Activated B cell treated with CpG ODN at 0.5 μM for 24 hours (primary cell): ENCODE results near the gene IVD. TPM values are rescaled to one million over a fixed set of nuclear protein-coding genes. Genes with fewer than 3 reads are reported as not detected.
A peak's percentile ranks its signal among the peaks of the same experiment; 100 is the strongest.

ENCODE experiments used
- ATAC-seq: fragments of 200-7000 bp; cut with Tn5 transposase; one replicate; pipeline ENCODE4 v1.10.0; 2021; ENCODE audit warnings: low read depth, mild to moderate bottlenecking, moderate library complexity
- CTCF ChIA-PET: fragments of 350-600 bp; sonication (Branson Sonifier 250); formaldehyde crosslinking; loops from one replicate; lab custom pipeline; 2021; ENCODE audit warnings: antibody characterized with exemption; lab: Charles Lee
- POLR2A ChIA-PET: fragments of 350-600 bp; sonication (Branson Sonifier 250); formaldehyde crosslinking; loops from one replicate; lab custom pipeline; 2021; ENCODE audit warnings: antibody characterized with exemption; lab: Charles Lee
- DNase-seq: peaks from one replicate; pipeline ENCODE4 v3.0.0; 2022
- H3K27ac Mint-ChIP-seq: one replicate; pipeline ENCODE4 v1.8.0; 2020; ENCODE audit warnings: mixed read lengths
- H3K27me3 Mint-ChIP-seq: one replicate; pipeline ENCODE4 v1.8.0; 2021; ENCODE audit warnings: mixed read lengths
- H3K36me3 Mint-ChIP-seq: one replicate; pipeline ENCODE4 v1.8.0; 2021; ENCODE audit warnings: low read depth, mixed read lengths
- H3K4me1 Mint-ChIP-seq: one replicate; pipeline ENCODE4 v1.8.0; 2021; ENCODE audit warnings: mixed read lengths
- H3K4me3 Mint-ChIP-seq: one replicate; pipeline ENCODE4 v1.8.0; 2020; ENCODE audit warnings: mild to moderate bottlenecking, mixed read lengths
- H3K9me3 Mint-ChIP-seq: one replicate; pipeline ENCODE4 v1.8.0; 2020; ENCODE audit warnings: mixed read lengths
- CTCF ChIP-seq: fragments of 200-600 bp; IDR thresholded peaks from one replicate; pipeline ENCODE4 v1.8.0; 2022; ENCODE audit warnings: antibody characterized with exemption, mild to moderate bottlenecking
- intact Hi-C: fragments of 100-400 bp; cut with micrococcal nuclease; formaldehyde crosslinking; loops from one replicate; pipeline ENCODE4 v1.15.1; 2024
- total RNA-seq: library from RNA; stranded (reverse); gene quantifications from 2 replicates; pipeline ENCODE4 v1.2.3, GENCODE V29; 2022

IVD gene
- total RNA-seq, 1 donor from 2014 or later: 76.7 TPM

GRCh38 chr15:40388941-40389823 is 16.4 kb upstream of the IVD start:
- CTCF ChIA-PET: no interaction called here
- POLR2A ChIA-PET: no interaction called here
- DNase-seq (no peak), ATAC-seq (no peak)
- H3K36me3 Mint-ChIP-seq: peaks cover 59% of the 10 kb centered on the region
- H3K27ac Mint-ChIP-seq: no peak overlapping the region
- no peaks in the 10 kb centered on the region for H3K27me3 Mint-ChIP-seq
- intact Hi-C loops: no loop called here
- TF ChIP-seq CTCF: no peak
- no peaks in the 10 kb centered on the region for H3K9me3 Mint-ChIP-seq
- no peaks in the 10 kb centered on the region for H3K4me1 Mint-ChIP-seq
- H3K4me3 Mint-ChIP-seq: no peak overlapping the region

GRCh38 chr15:40389824-40390595 is 15.6 kb upstream of the IVD start:
- CTCF ChIA-PET: no interaction called here
- Mint-ChIP-seq H3K4me3 (no peak overlapping the region), H3K4me1 (no peaks in the 10 kb centered on the region), H3K36me3 (peaks cover 59% of the 10 kb centered on the region), H3K9me3 (no peaks in the 10 kb centered on the region), H3K27ac (no peak overlapping the region), H3K27me3 (no peaks in the 10 kb centered on the region)
- POLR2A ChIA-PET: interaction anchor here (0.6 kb wide), 1 partner anchor 45 kb away, joined by 3 read pairs; no protein-coding TSS in a partner anchor
- DNase-seq (no peak), ATAC-seq (no peak)
- no peak for TF ChIP-seq CTCF
- intact Hi-C loops: no loop called here

- Mint-ChIP-seq H3K27ac (no peak overlapping the region), H3K9me3 (no peaks in the 10 kb centered on the region), H3K27me3 (no peaks in the 10 kb centered on the region), H3K36me3 (peaks cover 43% of the 10 kb centered on the region), H3K4me1 (peaks cover 7% of the 10 kb centered on the region), H3K4me3 (no peak overlapping the region)
- DNase-seq: no peak
- no peak for ATAC-seq
- POLR2A ChIA-PET: no interaction called here
- intact Hi-C loops: no loop called here
- no peak for TF ChIP-seq CTCF
- CTCF ChIA-PET: no interaction called here
Measured at GRCh38 chr15:40392986-40393948, 12.3 kb upstream of the IVD start.

- TF ChIP-seq CTCF: no peak
- ChIA-PET CTCF (interaction anchor here (0.8 to 3.0 kb wide), 4 partner anchors 21 to 61 kb away, joined by 3 to 14 read pairs (median 5); partner anchors contain the start of gene BAHD1), POLR2A (interaction anchor here (0.6 to 2.4 kb wide), 6 partner anchors 7 to 509 kb away, joined by 3 to 9 read pairs (median 5); partner anchors contain the start of genes IVD and KNSTRN)
- Mint-ChIP-seq H3K27me3 (no peaks in the 10 kb centered on the region), H3K9me3 (no peaks in the 10 kb centered on the region), H3K4me1 (peaks cover 18% of the 10 kb centered on the region), H3K27ac (peak overlapping the region; percentile 38), H3K4me3 (peak overlapping the region; percentile 42), H3K36me3 (peaks cover 12% of the 10 kb centered on the region)
- ATAC-seq (no peak), DNase-seq (no peak)
- intact Hi-C loops: loop anchor here (1.0 kb wide), 1 partner anchor 15 kb away; no protein-coding TSS in a partner anchor
Measured at GRCh38 chr15:40397688-40398412, 7.7 kb upstream of the IVD start.
